HUES48 (cell line): ENCODE measurements around the gene AGPAT4.

Experiments used
- H3K27ac ChIP-seq: one replicate; pipeline ENCODE4 v1.7.0; 2013; ENCODE audit warnings: low read depth, low read length, inconsistent platforms
- H3K27me3 ChIP-seq: 2 replicates; pipeline ENCODE4 v1.6.1; 2013; ENCODE audit warnings: mild to moderate bottlenecking, low read length; ENCODE audit not compliant: control insufficient read depth, insufficient read depth
- H3K36me3 ChIP-seq: 2 replicates; pipeline ENCODE4 v1.6.1; 2013; ENCODE audit warnings: low read length; ENCODE audit not compliant: control insufficient read depth, insufficient read depth
- H3K4me1 ChIP-seq: 2 replicates; pipeline ENCODE4 v1.6.1; 2013; ENCODE audit warnings: mild to moderate bottlenecking, low read length; ENCODE audit not compliant: control insufficient read depth, insufficient read depth
- H3K4me3 ChIP-seq: 2 replicates; pipeline ENCODE4 v1.5.1; 2013; ENCODE audit warnings: mild to moderate bottlenecking, low read depth, low read length
- H3K9ac ChIP-seq: 2 replicates; pipeline ENCODE4 v1.6.1; 2013; ENCODE audit warnings: mild to moderate bottlenecking, low read depth, low read length, moderate library complexity
- H3K9me3 ChIP-seq: 2 replicates; pipeline ENCODE4 v1.6.1; 2013; ENCODE audit warnings: low read length; ENCODE audit not compliant: control insufficient read depth, insufficient read depth

The AGPAT4 gene

DNA sequence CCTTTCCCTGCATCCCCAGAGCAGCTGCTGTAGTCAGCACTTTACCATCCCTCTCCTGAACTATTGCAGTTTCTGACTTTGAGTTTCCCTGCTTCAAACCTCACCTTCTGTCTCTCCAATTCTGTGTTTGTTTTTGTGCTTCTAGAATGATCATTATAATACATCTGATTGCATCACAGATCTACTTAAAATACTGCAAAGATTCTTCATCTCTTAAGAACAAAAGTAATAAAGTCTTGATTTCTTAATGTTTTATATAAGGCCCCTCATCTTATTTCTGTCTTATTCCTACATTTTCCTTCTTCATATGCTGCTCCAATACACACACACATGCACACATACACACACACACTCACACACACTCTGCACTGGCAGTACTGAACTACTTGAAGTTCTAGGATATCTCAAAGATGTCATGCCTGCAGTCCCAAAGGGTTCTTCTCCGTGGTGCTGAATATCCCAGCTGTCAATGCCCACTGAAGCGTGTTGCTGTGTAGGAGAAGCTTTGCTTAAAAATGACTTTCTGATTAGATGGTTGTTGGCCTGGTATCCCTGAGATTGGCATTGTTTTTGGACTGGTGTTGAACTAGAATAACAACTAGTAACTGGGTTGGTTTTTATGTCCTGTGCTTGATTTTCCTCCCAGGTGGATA is 185.1 kb downstream of the AGPAT4 start:
- Histone ChIP-seq H3K9ac (no peak overlapping the region), H3K36me3 (peaks cover 95% of the 10 kb centered on the region), H3K27ac (no peak overlapping the region), H3K27me3 (no peaks in the 10 kb centered on the region), H3K9me3 (no peaks in the 10 kb centered on the region), H3K4me1 (no peaks in the 10 kb centered on the region), H3K4me3 (no peak overlapping the region)

GRCh38 chr6:161085246-161085645 is 188.6 kb downstream of the AGPAT4 start:
- H3K9ac ChIP-seq: no peak overlapping the region
- H3K4me3 ChIP-seq: no peak overlapping the region
- peaks cover 97% of the 10 kb centered on the region for H3K36me3 ChIP-seq
- no peaks in the 10 kb centered on the region for H3K27me3 ChIP-seq
- no peaks in the 10 kb centered on the region for H3K4me1 ChIP-seq
- no peak overlapping the region for H3K27ac ChIP-seq
- H3K9me3 ChIP-seq: no peaks in the 10 kb centered on the region

DNA sequence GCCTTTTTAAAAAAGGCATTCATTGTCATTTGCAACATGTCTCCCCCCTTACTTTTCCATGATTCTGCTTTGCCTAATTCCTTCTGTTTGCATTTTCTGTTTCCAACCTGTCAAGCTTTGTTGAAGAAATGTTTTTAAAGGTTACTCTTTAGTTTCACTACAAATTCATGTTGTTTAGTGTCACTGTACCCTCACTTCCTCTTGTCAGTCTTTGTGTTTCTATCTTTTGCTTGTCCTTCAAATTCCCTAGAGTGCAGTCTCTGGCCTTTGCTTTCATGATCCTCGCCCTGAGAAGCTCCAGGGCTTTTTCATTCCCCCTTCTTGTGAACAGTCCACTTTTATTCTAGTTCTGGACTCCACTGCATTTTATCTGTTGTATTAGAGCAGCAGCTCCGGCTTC is 191.6 kb downstream of the AGPAT4 start:
- no peak overlapping the region for H3K27ac ChIP-seq
- no peaks in the 10 kb centered on the region for H3K9me3 ChIP-seq
- H3K4me1 ChIP-seq: no peaks in the 10 kb centered on the region
- H3K9ac ChIP-seq: no peak overlapping the region
- no peaks in the 10 kb centered on the region for H3K27me3 ChIP-seq
- H3K4me3 ChIP-seq: no peak overlapping the region
- peaks cover 81% of the 10 kb centered on the region for H3K36me3 ChIP-seq

DNA sequence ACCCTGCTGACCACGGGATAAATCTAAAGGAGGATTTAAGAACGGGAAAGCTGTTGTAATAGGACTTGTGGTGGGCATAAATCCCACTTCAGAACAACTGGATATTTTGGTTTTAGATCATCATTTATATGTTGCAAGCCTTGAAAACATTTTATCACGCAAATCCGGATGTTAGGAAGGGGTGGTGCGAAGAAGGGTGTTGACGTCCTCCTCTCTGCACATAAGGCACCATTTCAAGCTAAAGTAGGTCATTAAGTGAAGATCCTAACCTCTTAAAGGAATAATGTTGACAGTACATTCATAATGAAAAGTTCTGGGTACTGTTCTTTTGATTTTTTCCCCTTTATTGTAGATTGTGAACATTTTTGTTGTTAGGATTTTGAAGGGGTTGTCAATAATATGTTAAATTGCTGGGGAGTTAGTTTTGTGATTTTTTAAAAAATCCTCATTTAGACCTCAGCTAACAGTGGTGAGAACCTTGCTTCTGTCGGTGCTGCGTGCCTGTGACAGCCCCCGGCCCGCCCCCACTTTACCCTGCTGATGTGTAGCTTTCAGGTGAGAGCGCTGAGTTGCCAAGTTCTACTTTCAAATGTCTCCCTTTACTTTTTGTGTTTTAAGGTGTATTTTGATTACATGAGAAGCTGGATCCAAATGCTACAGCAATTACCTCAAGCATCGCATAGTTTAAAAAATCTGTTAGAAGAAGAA is 193.4 kb downstream of the AGPAT4 start:
- H3K27ac ChIP-seq: no peak overlapping the region
- no peak overlapping the region for H3K9ac ChIP-seq

More for the DNA sequence above, 193.4 kb downstream of the AGPAT4 start:
- no peaks in the 10 kb centered on the region for H3K9me3 ChIP-seq
- H3K27me3 ChIP-seq: no peaks in the 10 kb centered on the region
- no peak overlapping the region for H3K4me3 ChIP-seq
- H3K36me3 ChIP-seq: peaks cover 75% of the 10 kb centered on the region
- H3K4me1 ChIP-seq: no peaks in the 10 kb centered on the region
